Nephron progenitor cell (in vitro differentiated cells): ENCODE results near the gene ABHD12.
A peak's percentile ranks its signal among the peaks of the same experiment; 100 is the strongest.

Experiments used
- DNase-seq: peaks from one replicate; pipeline ENCODE4 v3.0.0; 2021
- H3K27ac Mint-ChIP-seq: 2 replicates; pipeline ENCODE4 v1.8.0; 2021; ENCODE audit warnings: mild to moderate bottlenecking, moderate library complexity, mixed read lengths
- H3K27me3 Mint-ChIP-seq: 2 replicates; pipeline ENCODE4 v1.8.0; 2021; ENCODE audit warnings: mild to moderate bottlenecking, low read depth, mixed read lengths; ENCODE audit not compliant: poor library complexity
- H3K36me3 Mint-ChIP-seq: 2 replicates; pipeline ENCODE4 v1.8.0; 2021; ENCODE audit warnings: low read depth, mixed read lengths
- H3K4me1 Mint-ChIP-seq: 2 replicates; pipeline ENCODE4 v1.8.0; 2021; ENCODE audit warnings: mixed read lengths
- H3K4me3 Mint-ChIP-seq: 2 replicates; pipeline ENCODE4 v1.8.0; 2021; ENCODE audit warnings: mild to moderate bottlenecking, moderate library complexity, mixed read lengths
- H3K9me3 Mint-ChIP-seq: 2 replicates; pipeline ENCODE4 v1.8.0; 2021; ENCODE audit warnings: mild to moderate bottlenecking, moderate library complexity, mixed read lengths
- TF ChIP-seq, protein P1 (sequence below): fragments of 200-600 bp; sonication (generic); IDR thresholded peaks from 2 replicates; pipeline ENCODE4 v1.5.0; 2021; ENCODE audit warnings: antibody characterized with exemption

The ABHD12 gene

DNA sequence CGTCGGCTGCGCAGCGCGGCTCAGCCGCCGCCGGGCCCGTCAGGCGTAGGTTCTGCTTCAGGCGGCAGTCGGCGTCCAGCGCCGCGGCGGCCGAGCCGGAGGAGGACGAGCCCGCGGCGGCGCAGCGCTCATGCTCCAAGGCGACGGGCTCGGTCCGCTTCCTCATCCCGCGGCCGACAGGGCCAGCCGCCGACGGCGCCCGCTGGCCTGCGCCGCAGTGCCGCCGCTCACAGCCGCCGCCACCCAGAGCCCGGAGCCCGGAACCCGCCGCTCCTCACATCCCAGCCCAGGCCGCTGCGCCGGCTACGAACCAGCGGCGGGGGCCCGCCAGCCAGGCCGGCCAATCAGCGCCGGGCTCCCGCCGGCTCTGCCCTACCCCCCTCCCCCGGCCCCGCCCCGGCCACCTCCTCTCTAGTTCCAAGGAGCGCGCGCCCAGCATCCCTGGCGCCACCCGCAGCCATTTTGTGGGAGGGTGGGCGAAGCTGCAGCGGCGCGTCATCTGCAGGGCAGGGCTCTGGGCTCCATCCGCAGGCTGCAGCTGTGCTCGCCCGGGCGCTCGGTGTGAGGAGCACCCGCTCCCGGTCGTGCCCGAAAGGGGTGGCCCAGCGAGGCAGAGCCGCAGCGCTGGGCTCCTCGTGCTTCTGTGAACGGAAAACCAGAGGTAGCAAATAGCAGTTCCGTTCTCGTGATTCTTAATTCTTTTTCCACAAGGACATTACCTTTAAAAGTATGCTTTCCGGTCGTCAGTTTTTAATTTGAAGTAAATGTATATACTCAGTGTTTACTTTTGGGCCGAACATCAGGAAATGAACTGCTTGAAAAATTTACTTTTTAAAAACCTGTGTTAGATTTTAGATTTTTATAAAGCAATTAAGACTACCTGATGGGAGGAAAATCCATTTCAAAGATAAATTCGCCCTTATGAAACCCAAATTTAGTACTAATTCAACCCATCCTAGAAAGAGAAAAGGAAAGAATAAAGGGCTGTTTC lies at the start of gene ABHD12:
TSS of gene ABHD12 (minus strand) at position 298 of the 991 bp plus-strand sequence. CDS start at position 166, 132 bp downstream.
- Mint-ChIP-seq H3K4me3 (peak within 1 kb of the TSS; percentile 91), H3K36me3 (peaks cover 29% of the 10 kb centered on the region), H3K9me3 (peaks cover 14% of the 10 kb centered on the region), H3K4me1 (peaks cover 37% of the 10 kb centered on the region), H3K27me3 (peaks cover 11% of the 10 kb centered on the region), H3K27ac (peak within 1 kb of the TSS; percentile 96)
- DNase-seq = peak; percentile 95
- TF ChIP-seq, protein P1, sequence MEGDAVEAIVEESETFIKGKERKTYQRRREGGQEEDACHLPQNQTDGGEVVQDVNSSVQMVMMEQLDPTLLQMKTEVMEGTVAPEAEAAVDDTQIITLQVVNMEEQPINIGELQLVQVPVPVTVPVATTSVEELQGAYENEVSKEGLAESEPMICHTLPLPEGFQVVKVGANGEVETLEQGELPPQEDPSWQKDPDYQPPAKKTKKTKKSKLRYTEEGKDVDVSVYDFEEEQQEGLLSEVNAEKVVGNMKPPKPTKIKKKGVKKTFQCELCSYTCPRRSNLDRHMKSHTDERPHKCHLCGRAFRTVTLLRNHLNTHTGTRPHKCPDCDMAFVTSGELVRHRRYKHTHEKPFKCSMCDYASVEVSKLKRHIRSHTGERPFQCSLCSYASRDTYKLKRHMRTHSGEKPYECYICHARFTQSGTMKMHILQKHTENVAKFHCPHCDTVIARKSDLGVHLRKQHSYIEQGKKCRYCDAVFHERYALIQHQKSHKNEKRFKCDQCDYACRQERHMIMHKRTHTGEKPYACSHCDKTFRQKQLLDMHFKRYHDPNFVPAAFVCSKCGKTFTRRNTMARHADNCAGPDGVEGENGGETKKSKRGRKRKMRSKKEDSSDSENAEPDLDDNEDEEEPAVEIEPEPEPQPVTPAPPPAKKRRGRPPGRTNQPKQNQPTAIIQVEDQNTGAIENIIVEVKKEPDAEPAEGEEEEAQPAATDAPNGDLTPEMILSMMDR = no peak

DNA sequence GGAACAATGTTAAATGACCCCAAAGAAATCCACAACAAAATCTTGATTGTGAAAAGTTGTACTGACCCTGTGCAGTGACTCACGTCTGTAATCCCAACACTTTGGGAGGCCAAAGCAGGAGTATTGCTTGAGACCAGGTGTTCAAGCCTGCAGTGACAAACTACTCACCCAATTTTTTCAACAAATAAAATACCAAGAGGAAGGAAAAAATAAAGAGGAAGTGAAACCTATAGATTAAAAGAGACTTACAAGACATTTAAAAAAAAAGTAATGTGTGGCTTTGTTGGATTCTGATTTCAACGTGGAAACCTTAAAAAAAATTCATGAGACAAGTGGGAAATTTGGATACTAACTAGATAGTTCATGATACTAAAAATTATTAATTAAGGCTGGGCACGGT lies 48.7 kb upstream of the ABHD12 start:
- H3K4me1 Mint-ChIP-seq = peaks cover 12% of the 10 kb centered on the region
- no peak overlapping the region for H3K4me3 Mint-ChIP-seq
- H3K27ac Mint-ChIP-seq = no peak overlapping the region
- peaks cover 73% of the 10 kb centered on the region for H3K36me3 Mint-ChIP-seq
- no peaks in the 10 kb centered on the region for H3K27me3 Mint-ChIP-seq
- no peak for DNase-seq
- no peaks in the 10 kb centered on the region for H3K9me3 Mint-ChIP-seq
- TF ChIP-seq, protein P1 = no peak

DNA sequence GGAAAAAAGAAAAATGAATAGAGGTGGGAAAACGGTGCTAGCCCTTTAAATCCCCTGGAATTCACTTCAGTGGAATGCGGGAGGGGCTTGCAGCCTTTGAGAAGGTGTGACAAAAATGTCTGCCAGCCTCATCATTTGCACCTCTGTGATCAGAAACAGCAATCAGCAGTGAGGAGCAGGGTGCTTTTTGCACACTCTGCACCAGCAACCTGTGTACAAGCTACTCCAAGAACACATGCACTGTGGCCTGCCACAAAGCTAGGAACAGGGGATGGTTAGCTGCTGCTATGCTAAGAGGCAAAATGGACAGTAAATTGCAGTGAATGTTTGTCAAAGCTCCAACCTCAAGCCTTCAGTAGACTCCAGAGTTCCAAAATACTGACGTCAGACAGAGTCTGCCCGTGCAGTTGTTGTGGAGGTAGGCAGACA lies 46.5 kb upstream of the ABHD12 start:
- no peak overlapping the region for H3K4me3 Mint-ChIP-seq
- TF ChIP-seq, protein P1 = no peak
- H3K27ac Mint-ChIP-seq = peak overlapping the region; percentile 87
- no peaks in the 10 kb centered on the region for H3K27me3 Mint-ChIP-seq
- peaks cover 12% of the 10 kb centered on the region for H3K4me1 Mint-ChIP-seq
- peaks cover 67% of the 10 kb centered on the region for H3K36me3 Mint-ChIP-seq
- no peak for DNase-seq
- H3K9me3 Mint-ChIP-seq = no peaks in the 10 kb centered on the region

DNA sequence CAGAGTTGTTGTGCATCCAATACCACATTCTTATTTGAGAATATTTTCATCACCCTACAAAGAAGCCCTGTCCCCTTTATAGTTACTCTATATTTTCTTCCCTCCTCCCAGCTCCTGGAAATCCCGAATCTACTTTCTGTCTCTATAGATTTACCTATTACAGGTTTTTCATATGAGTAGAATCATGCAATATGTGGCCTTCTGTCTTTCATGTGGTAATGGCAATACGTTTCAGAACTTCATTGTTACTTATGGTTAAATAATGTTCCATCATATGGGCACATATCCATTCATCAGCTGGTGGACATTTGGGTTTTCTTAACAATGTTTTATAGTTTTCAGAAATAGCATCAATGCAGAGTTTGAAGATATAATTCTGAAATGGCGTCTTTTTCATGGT lies 33.9 kb upstream of the ABHD12 start:
- DNase-seq = no peak
- Mint-ChIP-seq H3K27me3 (no peaks in the 10 kb centered on the region), H3K36me3 (peaks cover 59% of the 10 kb centered on the region), H3K4me1 (no peaks in the 10 kb centered on the region), H3K9me3 (peaks cover 27% of the 10 kb centered on the region), H3K27ac (no peak overlapping the region), H3K4me3 (no peak overlapping the region)
- TF ChIP-seq, protein P1 = no peak

DNA sequence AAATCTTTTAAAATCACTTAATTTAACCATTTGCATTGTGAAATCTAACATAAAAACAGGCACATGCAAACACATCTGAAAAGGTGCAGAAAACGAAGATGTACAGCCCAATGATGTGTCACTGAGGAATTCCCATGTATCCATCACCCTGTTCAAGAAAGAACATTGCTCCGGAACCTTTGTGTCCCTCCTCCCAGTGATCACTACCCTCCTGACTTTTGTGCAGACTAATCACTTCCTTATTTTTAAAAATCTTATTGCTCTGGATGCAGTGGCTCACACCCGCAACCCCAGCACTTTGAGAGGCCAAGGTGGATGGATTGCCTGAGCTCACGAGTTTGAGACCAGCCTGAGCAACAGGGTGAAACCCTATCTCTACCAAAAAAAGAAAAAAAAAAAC lies 31.4 kb upstream of the ABHD12 start:
- H3K4me1 Mint-ChIP-seq = no peaks in the 10 kb centered on the region

More for the DNA sequence above, 31.4 kb upstream of the ABHD12 start:
- TF ChIP-seq, protein P1 = no peak
- Mint-ChIP-seq H3K4me3 (no peak overlapping the region), H3K27me3 (no peaks in the 10 kb centered on the region), H3K36me3 (peaks cover 54% of the 10 kb centered on the region), H3K9me3 (peaks cover 11% of the 10 kb centered on the region), H3K27ac (no peak overlapping the region)
- DNase-seq = no peak
